K562 (cell line): Measurements from ENCODE around the gene PRDM15. TPM values are rescaled to one million over a fixed set of nuclear protein-coding genes. Genes with fewer than 3 reads are reported as not detected.

ENCODE experiments used
- ATAC-seq: fragments of 200-7000 bp; cut with Tn5 transposase; 3 replicates; pipeline ENCODE4 v1.9.1; 2020; ENCODE audit warnings: moderate library complexity
- BruUV-seq: library from RNA; stranded (reverse); fragments of 400-500 nt; replicated peaks from 2 replicates; lab custom pipeline; 2021; lab: Mats Ljungman, UMichigan
- CTCF ChIA-PET: fragments of 300-600 bp; formaldehyde crosslinking; extraction: SDS; loops from one replicate; lab custom pipeline; 2021; ENCODE audit warnings: low intra/inter-chr PET ratio; lab: Yijun Ruan, JAX
- POLR2A ChIA-PET: fragments of 300-600, 350-650 bp; sonication (Branson Sonifier 250); formaldehyde crosslinking; extraction: SDS; loops from one replicate; lab custom pipeline; 2021; ENCODE audit warnings: antibody characterized with exemption, inconsistent platforms; lab: Yijun Ruan, JAX
- DNase-seq, 4 experiments: peaks; one replicate each; pipeline versions ENCODE4 v3.0.0 to v3.0.0-alpha.2; 2011 to 2018; ENCODE audit warnings: low spot score in 3 of 4, mixed read lengths in 3 of 4; ENCODE audit errors: extremely low read depth in 1 of 4
- FAIRE-seq: peaks from 2 replicates; lab custom pipeline; 2011; peaks lifted over from hg19 to GRCh38; lab: Jason Lieb, UNC
- H2AFZ ChIP-seq: 2 replicates; pipeline ENCODE4 v1.6.0; 2011; ENCODE audit warnings: low read depth, low read length, control low read depth, inconsistent platforms
- H3K27ac ChIP-seq: fragments of 200-600 bp; 3 replicates; pipeline ENCODE4 v1.8.0; 2011; ENCODE audit warnings: low read depth, mild to moderate bottlenecking, control low read depth, inconsistent platforms, low read length, moderate library complexity, mixed read lengths; ENCODE audit errors: extremely low read depth
- H3K27me3 ChIP-seq, 2 experiments: fragments of 300-600 bp in 1 of 2; 2 replicates in 1 of 2; 3 replicates in 1 of 2; pipeline versions ENCODE4 v1.6.0 to v1.8.0; 2011; ENCODE audit warnings: inconsistent platforms in 2 of 2, low read length in 2 of 2, mild to moderate bottlenecking in 1 of 2, mixed read lengths in 1 of 2, moderate library complexity in 1 of 2; ENCODE audit not compliant: control insufficient read depth in 2 of 2, insufficient read depth in 2 of 2
- H3K36me3 ChIP-seq: fragments of 300-600 bp; 3 replicates; pipeline ENCODE4 v1.8.0; 2011; ENCODE audit warnings: mild to moderate bottlenecking, low read length, inconsistent platforms; ENCODE audit not compliant: control insufficient read depth, insufficient read depth
- H3K4me1 ChIP-seq, 2 experiments: fragments of 200-600 bp in 1 of 2; replicated peaks in 1 of 2; 2 replicates in 1 of 2; 3 replicates in 1 of 2; pipeline versions ENCODE4 v1.5.1 to v1.8.0; 2011; ENCODE audit warnings: inconsistent platforms in 2 of 2, low read length in 2 of 2, mild to moderate bottlenecking in 1 of 2, mixed read lengths in 1 of 2, moderate library complexity in 1 of 2; ENCODE audit not compliant: control insufficient read depth in 2 of 2, insufficient read depth in 2 of 2
- H3K4me2 ChIP-seq: 2 replicates; pipeline ENCODE4 v1.6.1; 2011; ENCODE audit warnings: low read length, control low read depth, inconsistent platforms, mixed read lengths; ENCODE audit not compliant: insufficient read depth
- H3K4me3 ChIP-seq: fragments of 200-600 bp; sonication (generic), shearing (Covaris generic); 2 replicates; pipeline ENCODE4 v1.5.1; 2016; ENCODE audit warnings: control low read depth, inconsistent platforms
- H3K79me2 ChIP-seq: fragments of 200-600 bp; 3 replicates; pipeline ENCODE4 v1.8.0; 2011; ENCODE audit warnings: low read length, inconsistent platforms; ENCODE audit not compliant: control insufficient read depth, insufficient read depth
- H3K9ac ChIP-seq, 2 experiments: 2 replicates each; pipeline versions ENCODE4 v1.6.0 to v1.6.1; 2011; ENCODE audit warnings: low read depth in 2 of 2, low read length in 2 of 2, control low read depth in 1 of 2, inconsistent platforms in 1 of 2, mild to moderate bottlenecking in 1 of 2, mixed read lengths in 1 of 2; ENCODE audit not compliant: insufficient read depth in 1 of 2
- H3K9me1 ChIP-seq: one replicate; pipeline ENCODE4 v1.6.0; 2011; ENCODE audit warnings: inconsistent platforms, mild to moderate bottlenecking, low read length, moderate library complexity; ENCODE audit not compliant: control insufficient read depth, insufficient read depth
- H3K9me3 ChIP-seq: replicated peaks from 2 replicates; pipeline ENCODE4 v1.5.1; 2011; ENCODE audit warnings: low read depth, low read length, inconsistent platforms; ENCODE audit not compliant: control insufficient read depth, insufficient read depth
- H4K20me1 ChIP-seq: replicated peaks from 2 replicates; pipeline ENCODE4 v1.6.1; 2011; ENCODE audit warnings: low read length, inconsistent platforms, mixed read lengths; ENCODE audit not compliant: control insufficient read depth, insufficient read depth
- ATF2 ChIP-seq: sonication (generic); formaldehyde crosslinking; IDR thresholded peaks from 2 replicates; pipeline ENCODE4 v1.8.1; 2022; ENCODE audit warnings: missing genetic modification reagents
- DACH1 ChIP-seq: fragments of 450-650 bp; IDR thresholded peaks from 2 replicates; pipeline ENCODE4 v1.6.1; 2018; ENCODE audit not compliant: partially characterized antibody
- GATAD2A ChIP-seq: fragments of 450-650 bp; IDR thresholded peaks from 2 replicates; pipeline ENCODE4 v1.6.1; 2017
- HMBOX1 ChIP-seq: sonication (generic); IDR thresholded peaks from 2 replicates; pipeline ENCODE4 v1.6.1; 2016
- IFI16 ChIP-seq: fragments of 250-450 bp; sonication (Bioruptor Pico); IDR thresholded peaks from 2 replicates; pipeline ENCODE4 v2.1.2; 2022; ENCODE audit warnings: mild to moderate bottlenecking, inconsistent platforms
- KHSRP ChIP-seq: fragments of 450-650 bp; IDR thresholded peaks from 2 replicates; pipeline ENCODE4 v1.6.1; 2017
- MED1 ChIP-seq: sonication (generic); formaldehyde crosslinking; IDR thresholded peaks from 2 replicates; pipeline ENCODE4 v1.8.1; 2023; ENCODE audit warnings: missing genetic modification reagents, borderline replicate concordance
- PTBP1 ChIP-seq: fragments of 200-400 bp; formaldehyde crosslinking; IDR thresholded peaks from 2 replicates; pipeline ENCODE4 v1.6.1; 2017; ENCODE audit warnings: low read depth, low read length
- SAFB2 ChIP-seq: fragments of 200-400 bp; formaldehyde crosslinking; IDR thresholded peaks from 2 replicates; pipeline ENCODE4 v1.6.1; 2018; ENCODE audit warnings: borderline replicate concordance, low read length, low read depth, moderate library complexity; ENCODE audit not compliant: severe bottlenecking
- ZNF75A ChIP-seq: fragments of 450-650 bp; formaldehyde crosslinking; IDR thresholded peaks from 2 replicates; pipeline ENCODE4 v1.4.0; 2020; ENCODE audit warnings: mild to moderate bottlenecking
- WGBS: fragments of 100-300 bp; shearing (Covaris generic); methylation state at CpG from one replicate; pipeline ENCODE4 v1.1.6; 2016; ENCODE audit warnings: low coverage, mixed read lengths; ENCODE audit not compliant: insufficient coverage; ENCODE audit errors: missing lambda C conversion rate; 5-methylcytosine and 5-hydroxymethylcytosine counted together
- in situ Hi-C: fragments of 300-500 bp; cut with MboI; formaldehyde crosslinking; loops from 4 replicates; pipeline ENCODE4 v1.15.0; 2018; ENCODE audit warnings: inconsistent platforms, mixed read lengths
- intact Hi-C: fragments of 100-400 bp; cut with micrococcal nuclease; formaldehyde crosslinking; loops from 2 replicates; pipeline ENCODE4 v1.14.2; 2022
- polyA plus RNA-seq, 8 experiments: library from polyadenylated mRNA; depleted of rRNA in 4 of 8; stranded (reverse) in 5 of 8; unstranded in 3 of 8; fragments of >200 nt; fragmentation: Nextera tagmentation in 2 of 8; fragmentation: Illumina TruSeq in 1 of 8; extraction: Ambion mirVana in 2 of 8; extraction: Trizol in 1 of 8; gene quantifications; 2 replicates each; pipeline versions ENCODE4 v1.2.1 to v1.2.3, GENCODE V29; 2011 to 2014; ENCODE audit warnings: inconsistent platforms in 1 of 8, missing spikeins in 1 of 8
- total RNA-seq, 7 experiments: library from RNA; depleted of rRNA in 6 of 7; stranded (reverse); fragments of >200 nt in 6 of 7; fragmentation: Illumina TruSeq in 2 of 7; extraction: Trizol in 2 of 7; gene quantifications; 2 replicates each; pipeline versions ENCODE4 v1.2.1 to v1.2.3, GENCODE V29; 2011 to 2021; ENCODE audit warnings: low replicate concordance in 1 of 7

The PRDM15 gene
- total and polyA plus RNA-seq, 9 of the 15 experiments (the other 6 are each of a cell fraction or from before 2014, with no cell fraction given) = 0.93 to 9.2 (median 6.2) TPM

- no peak overlapping the region for H3K4me3 ChIP-seq
- 0 out of 2 replicates have a peak, but pooled peaks cover 5% of the 10 kb centered on the region for H4K20me1 ChIP-seq
- TF ChIP-seq IFI16 (CRISPR knock-in tag) (no peak), MED1 (no peak), ZNF75A (CRISPR knock-in tag) (no peak), SAFB2 (no peak), HMBOX1 (no peak), DACH1 (no peak), ATF2 (no peak), GATAD2A (no peak), PTBP1 (no peak), KHSRP (no peak)
- H2AFZ ChIP-seq = no peak overlapping the region
- no peak overlapping the region for H3K4me2 ChIP-seq
- in situ Hi-C loops (no loop called here), intact Hi-C loops (loop anchor here (10.0 kb wide), 1 partner anchor 492 kb away; no protein-coding TSS in a partner anchor)
- ChIA-PET CTCF (interaction anchor here (1.8 kb wide), 1 partner anchor 166 kb away, joined by 9 read pairs; no protein-coding TSS in a partner anchor), POLR2A (interaction anchor here (0.7 to 1.4 kb wide), 3 partner anchors 8 to 133 kb away, joined by 3 to 5 read pairs (median 3); no protein-coding TSS in a partner anchor)
- WGBS = 4% methylated on average over 4 of the region's 4 CpGs
- H3K27me3 ChIP-seq = peaks cover 47 to 49% of the 10 kb centered on the region in 2 experiments
- H3K79me2 ChIP-seq = no peaks in the 10 kb centered on the region
- no peaks in the 10 kb centered on the region for H3K9me3 ChIP-seq
- no peaks in the 10 kb centered on the region for H3K9me1 ChIP-seq
- ATAC-seq (no peak), DNase-seq (no peak), FAIRE-seq (no peak)
- BruUV-seq = no TSS peak
- no peaks in the 10 kb centered on the region for H3K36me3 ChIP-seq
- peaks cover 0 to 12% of the 10 kb centered on the region in 2 experiments; a peak in 2 of 5 replicates for H3K4me1 ChIP-seq
- no peak overlapping the region for H3K27ac ChIP-seq
- H3K9ac ChIP-seq = no peak overlapping the region
Measured at GRCh38 chr21:41776778-41777177, 102.4 kb downstream of the PRDM15 start.
